ENCODE results near the gene OPHN1. TPM values are rescaled to one million over a fixed set of nuclear protein-coding genes. Genes with fewer than 3 reads are reported as not detected.
"Not testable (repeated sequence)": the region's sequence is repeated elsewhere in the genome, so short reads cannot be mapped to it uniquely, and the experiment has no call there.

The OPHN1 gene
- total and polyA plus RNA-seq, 7 donors, result 0.47 to 3.7 (median 2.4) TPM

DNA sequence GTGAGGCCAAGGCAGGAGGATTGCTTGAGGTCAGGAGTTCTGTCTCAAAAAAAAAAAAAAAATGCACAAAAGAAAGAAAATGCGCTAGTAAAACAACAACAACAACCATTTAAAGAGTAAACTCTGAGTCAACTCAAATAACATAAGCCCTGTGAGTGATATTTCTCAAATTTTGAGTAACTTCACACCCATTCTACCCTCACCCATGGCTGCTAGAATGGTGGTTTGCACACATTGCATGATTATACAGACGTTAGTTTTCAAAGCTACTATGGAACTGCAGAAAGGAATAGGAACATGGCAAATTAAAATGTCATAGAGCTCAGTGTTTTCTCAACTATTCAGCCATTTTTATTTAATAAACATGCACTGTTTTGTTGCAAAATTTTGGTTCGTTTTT, 145.9 kb downstream of the OPHN1 start:
- ATAC-seq, result no peak
- WGBS, 3 donors, result 52 to 85% (median 72%) methylated on average over 3 of the region's 3 CpGs
- Histone ChIP-seq H3K9me3 (no peaks in the 10 kb centered on the region), H3K36me3 (ENCODE audit: insufficient read depth in 1 of 2, low read depth in 1 of 2) (no peaks in the 10 kb centered on the region), H3K4me3 (no peak overlapping the region), H3K27ac (no peak overlapping the region), H3K27me3 (ENCODE audit: insufficient read depth in 3 of 3, low read length in 2 of 3) (peaks cover 0 to 11% (median 0%) of the 10 kb centered on the region in 3 donors), H3K4me1 (no peaks in the 10 kb centered on the region)
- intact Hi-C loops (cut with DNase I), result no loop called here
- TF ChIP-seq, protein P1, sequence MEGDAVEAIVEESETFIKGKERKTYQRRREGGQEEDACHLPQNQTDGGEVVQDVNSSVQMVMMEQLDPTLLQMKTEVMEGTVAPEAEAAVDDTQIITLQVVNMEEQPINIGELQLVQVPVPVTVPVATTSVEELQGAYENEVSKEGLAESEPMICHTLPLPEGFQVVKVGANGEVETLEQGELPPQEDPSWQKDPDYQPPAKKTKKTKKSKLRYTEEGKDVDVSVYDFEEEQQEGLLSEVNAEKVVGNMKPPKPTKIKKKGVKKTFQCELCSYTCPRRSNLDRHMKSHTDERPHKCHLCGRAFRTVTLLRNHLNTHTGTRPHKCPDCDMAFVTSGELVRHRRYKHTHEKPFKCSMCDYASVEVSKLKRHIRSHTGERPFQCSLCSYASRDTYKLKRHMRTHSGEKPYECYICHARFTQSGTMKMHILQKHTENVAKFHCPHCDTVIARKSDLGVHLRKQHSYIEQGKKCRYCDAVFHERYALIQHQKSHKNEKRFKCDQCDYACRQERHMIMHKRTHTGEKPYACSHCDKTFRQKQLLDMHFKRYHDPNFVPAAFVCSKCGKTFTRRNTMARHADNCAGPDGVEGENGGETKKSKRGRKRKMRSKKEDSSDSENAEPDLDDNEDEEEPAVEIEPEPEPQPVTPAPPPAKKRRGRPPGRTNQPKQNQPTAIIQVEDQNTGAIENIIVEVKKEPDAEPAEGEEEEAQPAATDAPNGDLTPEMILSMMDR (IDR thresholded peaks at IDR 0.05), result no peak
- no peak for DNase-seq

DNA sequence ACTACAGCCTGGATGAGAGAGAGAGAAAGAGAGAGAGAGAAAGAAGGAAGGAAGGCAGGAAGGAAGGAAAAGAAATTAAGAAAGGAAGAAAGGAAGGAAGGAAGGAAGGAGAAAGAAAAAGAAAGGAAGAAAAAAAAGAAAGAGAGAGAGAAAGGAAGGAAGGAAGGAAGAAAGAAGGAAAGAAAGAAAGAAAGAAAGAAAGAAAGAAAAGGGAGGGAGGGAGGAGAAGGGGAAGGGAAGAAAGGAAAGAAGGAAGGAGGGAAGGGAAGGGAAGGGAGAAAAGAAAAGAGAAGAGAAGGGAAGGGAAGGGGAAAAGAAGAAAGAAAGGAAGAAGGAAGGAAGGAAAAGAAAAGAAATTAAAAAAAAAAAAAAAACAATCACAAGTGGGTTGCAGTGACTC, 146.3 kb downstream of the OPHN1 start:
- no peak overlapping the region for H3K27ac ChIP-seq
- intact Hi-C loops (cut with DNase I), result no loop called here
- TF ChIP-seq, protein P1 (IDR thresholded peaks at IDR 0.05), result no peak
- no peak for DNase-seq
- H3K27me3 ChIP-seq (ENCODE audit: insufficient read depth in 3 of 3, low read length in 2 of 3), result peaks cover 0 to 11% (median 0%) of the 10 kb centered on the region in 3 donors
- no peaks in the 10 kb centered on the region for H3K9me3 ChIP-seq
- ATAC-seq, result no peak
- H3K36me3 ChIP-seq (ENCODE audit: insufficient read depth in 1 of 2, low read depth in 1 of 2), result no peaks in the 10 kb centered on the region
- H3K4me1 ChIP-seq, result no peaks in the 10 kb centered on the region
- H3K4me3 ChIP-seq, result no peak overlapping the region

DNA sequence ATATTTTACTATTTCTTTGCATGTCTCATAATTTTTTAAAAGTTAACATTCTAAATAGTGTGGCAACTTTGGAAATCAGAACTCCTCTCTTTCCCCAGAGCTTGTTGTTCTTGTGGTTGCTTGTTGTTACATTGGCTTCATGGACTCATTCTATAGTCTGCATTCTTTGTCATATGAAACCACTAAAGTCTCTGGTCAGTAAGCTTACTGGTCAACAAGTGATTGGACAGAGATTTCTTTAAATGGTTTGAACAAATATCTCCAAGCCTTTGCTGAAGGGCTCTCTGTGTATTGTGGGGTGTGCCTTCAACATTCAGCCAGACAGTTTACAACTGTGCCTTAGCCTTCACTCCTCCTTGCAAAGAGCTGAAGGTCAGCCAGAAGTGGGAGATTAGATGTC, 147.2 kb downstream of the OPHN1 start:
- H3K4me1 ChIP-seq, result no peaks in the 10 kb centered on the region
- H3K27ac ChIP-seq, result no peak overlapping the region
- TF ChIP-seq, protein P1 (IDR thresholded peaks at IDR 0.05), result no peak
- H3K27me3 ChIP-seq (ENCODE audit: insufficient read depth in 3 of 3, low read length in 2 of 3), result peaks cover 0 to 8% (median 0%) of the 10 kb centered on the region in 3 donors
- H3K4me3 ChIP-seq, result no peak overlapping the region
- intact Hi-C loops (cut with DNase I), result no loop called here
- H3K36me3 ChIP-seq (ENCODE audit: insufficient read depth in 1 of 2, low read depth in 1 of 2), result no peaks in the 10 kb centered on the region
- H3K9me3 ChIP-seq, result no peaks in the 10 kb centered on the region
- ATAC-seq, result no peak
- DNase-seq, result no peak

DNA sequence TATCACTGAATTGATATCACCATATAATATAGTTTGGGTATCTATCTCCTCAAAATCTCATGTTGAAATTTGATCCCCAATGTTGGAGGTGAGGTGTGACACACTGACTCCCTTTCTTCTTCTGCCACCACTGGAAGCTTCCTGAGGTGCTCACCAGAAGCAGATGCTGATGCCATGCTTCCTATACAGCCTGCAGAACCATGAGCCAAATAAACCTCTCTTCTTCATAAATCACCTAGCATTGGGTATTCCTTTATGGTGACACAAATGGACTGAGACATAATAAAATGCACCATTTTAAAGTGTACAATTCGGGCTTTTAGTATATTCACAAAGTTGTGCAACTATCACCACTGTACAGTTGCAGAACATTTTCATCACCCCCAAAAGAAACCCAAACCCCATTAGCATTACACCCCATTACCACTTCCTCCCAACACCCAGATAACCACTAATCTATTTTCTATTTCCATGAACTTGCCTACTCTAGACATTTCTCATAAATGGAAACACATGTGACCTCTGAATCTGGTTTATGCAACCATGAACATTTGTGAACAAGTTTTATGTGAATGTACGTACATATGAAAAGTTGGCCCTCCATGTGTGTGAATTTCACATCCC, 148.9 kb downstream of the OPHN1 start:
- DNase-seq (no peak), ATAC-seq (no peak)
- Histone ChIP-seq H3K9me3 (no peaks in the 10 kb centered on the region), H3K36me3 (ENCODE audit: insufficient read depth in 1 of 2, low read depth in 1 of 2) (no peaks in the 10 kb centered on the region), H3K4me3 (no peak overlapping the region), H3K4me1 (no peaks in the 10 kb centered on the region), H3K27ac (no peak overlapping the region), H3K27me3 (ENCODE audit: insufficient read depth in 3 of 3, low read length in 2 of 3) (peaks cover 0 to 6% (median 0%) of the 10 kb centered on the region in 3 donors)
- TF ChIP-seq, protein P1 (IDR thresholded peaks at IDR 0.05), result no peak
- 75 to 97% (median 97%) methylated on average over 2 of the region's 2 CpGs for WGBS, 3 donors
- intact Hi-C loops (cut with DNase I), result no loop called here

DNA sequence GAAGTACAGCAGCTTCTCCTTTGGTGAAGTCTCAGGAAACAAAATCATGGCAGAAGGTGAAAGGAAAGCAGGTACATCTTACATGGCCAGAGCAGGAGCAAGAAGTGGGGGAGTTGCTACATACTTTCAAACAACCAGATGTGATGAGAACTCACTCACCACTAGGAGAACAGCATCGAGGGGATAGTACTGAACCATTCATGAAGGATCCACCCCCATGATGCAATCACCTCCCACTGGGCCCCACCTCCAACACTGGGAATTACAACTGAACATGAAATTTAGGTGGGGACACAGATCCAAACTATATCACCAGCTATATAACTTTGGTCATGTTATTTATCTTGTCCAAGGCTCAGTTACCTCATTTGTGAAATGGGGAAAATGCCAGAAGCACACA, 159.4 kb downstream of the OPHN1 start:
- H3K4me1 ChIP-seq, result no peaks in the 10 kb centered on the region
- H3K27ac ChIP-seq, result no peak overlapping the region
- H3K4me3 ChIP-seq, result no peak overlapping the region
- 9 to 19% (median 14%) methylated on average over 1 of the region's 1 CpG for WGBS, 3 donors
- no peaks in the 10 kb centered on the region for H3K36me3 ChIP-seq (ENCODE audit: insufficient read depth in 1 of 2, low read depth in 1 of 2)
- intact Hi-C loops (cut with DNase I), result no loop called here
- TF ChIP-seq, protein P1 (IDR thresholded peaks at IDR 0.05), result no peak
- H3K27me3 ChIP-seq (ENCODE audit: insufficient read depth in 3 of 3, low read length in 2 of 3), result peaks cover 0 to 8% (median 0%) of the 10 kb centered on the region in 3 donors
- ATAC-seq, result no peak
- no peaks in the 10 kb centered on the region for H3K9me3 ChIP-seq
- no peak for DNase-seq

DNA sequence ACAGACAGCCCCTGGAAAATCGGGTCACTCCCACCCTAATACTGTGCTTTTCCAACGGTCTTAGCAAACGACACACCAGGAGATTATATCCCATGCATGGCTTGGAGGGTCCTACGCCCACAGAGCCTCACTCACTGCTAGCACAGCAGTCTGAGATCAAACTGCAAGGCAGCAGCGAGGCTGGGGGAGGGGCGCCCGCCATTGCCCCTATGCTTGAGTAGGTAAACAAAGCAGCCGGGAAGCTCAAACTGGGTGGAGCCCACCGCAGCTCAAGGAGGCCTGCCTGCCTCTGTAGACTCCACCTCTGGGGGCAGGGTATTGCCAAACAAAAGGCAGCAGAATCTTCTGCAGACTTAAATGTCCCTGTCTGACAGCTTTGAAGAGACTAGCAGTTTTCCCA, 168.5 kb downstream of the OPHN1 start:
- 86 to 96% (median 95%) methylated on average over 7 to 9 of the region's 9 CpGs for WGBS, 3 donors
- H3K4me3 ChIP-seq; H3K9me3 ChIP-seq; H3K27ac ChIP-seq; ATAC-seq; H3K4me1 ChIP-seq; intact Hi-C loops (cut with DNase I); H3K27me3 ChIP-seq (ENCODE audit: insufficient read depth in 3 of 3, low read length in 2 of 3); H3K36me3 ChIP-seq (ENCODE audit: insufficient read depth in 1 of 2, low read depth in 1 of 2); DNase-seq: not testable (repeated sequence)

Measured in psoas muscle (tissue), 8 donors.